H1 (cell line): Measurements from ENCODE around the gene C2CD4B.

ENCODE experiments used
- EZH2 ChIP-seq: fragments of 200-600 bp; sonication (generic); IDR thresholded peaks from 2 replicates; pipeline ENCODE4 v1.7.1; 2012; ENCODE audit warnings: low read depth, mild to moderate bottlenecking, moderate library complexity, low read length, inconsistent platforms; ENCODE audit not compliant: severe bottlenecking
- KDM1A ChIP-seq: fragments of 200-600, 300-600 bp; sonication (generic); IDR thresholded peaks from 2 replicates; pipeline ENCODE4 v1.7.1; 2016; ENCODE audit warnings: mild to moderate bottlenecking, low read length, borderline replicate concordance
- KDM4A ChIP-seq: IDR thresholded peaks from one replicate; pipeline ENCODE4 v1.7.1; 2012; ENCODE audit warnings: low read depth, mild to moderate bottlenecking, moderate library complexity, low read length, inconsistent platforms; ENCODE audit not compliant: severe bottlenecking
- POLR2A ChIP-seq, 2 experiments: IDR thresholded peaks; 1 replicate in 1 of 2; 2 replicates in 1 of 2; pipeline ENCODE4 v1.6.1; 2011; ENCODE audit warnings: low read depth in 2 of 2, low read length in 2 of 2, mild to moderate bottlenecking in 2 of 2; ENCODE audit errors: control extremely low read depth in 1 of 2
- SIN3A ChIP-seq, 2 experiments: IDR thresholded peaks in 1 of 2; conservative IDR thresholded peaks in 1 of 2; 2 replicates each; pipeline ENCODE4 v1.6.1; 2011 to 2012; ENCODE audit warnings: low read length in 2 of 2, improper control_type of control experiment in 1 of 2, low read depth in 1 of 2, mild to moderate bottlenecking in 1 of 2
- TF ChIP-seq, protein P1 (sequence below), 3 experiments: IDR thresholded peaks; 1 replicate in 2 of 3; 2 replicates in 1 of 3; pipeline versions ENCODE4 v1.5.1 to v1.6.1; 2011; ENCODE audit warnings: low read length in 3 of 3, mild to moderate bottlenecking in 3 of 3, inconsistent platforms in 2 of 3, low read depth in 1 of 3, moderate library complexity in 1 of 3; ENCODE audit not compliant: insufficient read depth in 1 of 3; ENCODE audit errors: control extremely low read depth in 1 of 3

DNA sequence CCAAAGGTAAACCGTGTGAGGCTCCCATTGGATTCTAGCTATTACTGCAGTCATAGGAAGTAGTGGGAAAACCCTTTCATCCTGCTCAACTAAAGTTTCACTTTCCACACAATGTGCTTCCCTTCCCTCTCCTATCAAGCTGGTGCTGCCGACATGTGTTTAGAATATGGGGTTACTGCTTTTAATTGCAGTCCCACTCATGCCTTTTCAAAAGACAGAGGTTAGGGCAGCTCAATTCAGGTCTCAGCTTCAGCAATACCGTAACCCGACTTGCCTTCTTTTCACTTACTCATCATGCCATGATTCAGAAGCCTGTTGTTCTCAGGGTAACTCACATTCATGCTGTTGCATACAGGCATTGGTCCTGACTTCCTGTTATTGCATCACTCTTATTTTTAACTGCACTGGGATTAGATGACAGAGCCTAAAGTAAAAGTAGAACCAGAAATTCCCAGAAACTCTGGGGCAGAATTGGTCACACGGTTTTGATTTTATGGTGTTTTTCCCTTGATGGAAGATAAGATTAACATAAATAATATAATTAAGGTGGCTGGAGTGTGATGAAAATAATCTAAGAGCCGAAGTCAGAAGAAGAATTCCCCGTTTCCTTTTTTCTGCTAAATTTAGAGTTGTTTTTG lies 45.7 kb downstream of the C2CD4B start:
- TF ChIP-seq KDM1A (no peak), SIN3A (conservative IDR thresholded peaks at IDR 0.05 in 1 of 2, IDR thresholded peaks at IDR 0.05 in 1 of 2; ENCODE audit: low read depth in 1 of 2, low read length in 2 of 2) (no peak), EZH2 (no peak), POLR2A (IDR thresholded peaks at IDR 0.05; ENCODE audit: control extremely low read depth in 1 of 2, low read depth in 2 of 2, low read length in 2 of 2) (no peak), KDM4A (no peak)
- TF ChIP-seq, protein P1, sequence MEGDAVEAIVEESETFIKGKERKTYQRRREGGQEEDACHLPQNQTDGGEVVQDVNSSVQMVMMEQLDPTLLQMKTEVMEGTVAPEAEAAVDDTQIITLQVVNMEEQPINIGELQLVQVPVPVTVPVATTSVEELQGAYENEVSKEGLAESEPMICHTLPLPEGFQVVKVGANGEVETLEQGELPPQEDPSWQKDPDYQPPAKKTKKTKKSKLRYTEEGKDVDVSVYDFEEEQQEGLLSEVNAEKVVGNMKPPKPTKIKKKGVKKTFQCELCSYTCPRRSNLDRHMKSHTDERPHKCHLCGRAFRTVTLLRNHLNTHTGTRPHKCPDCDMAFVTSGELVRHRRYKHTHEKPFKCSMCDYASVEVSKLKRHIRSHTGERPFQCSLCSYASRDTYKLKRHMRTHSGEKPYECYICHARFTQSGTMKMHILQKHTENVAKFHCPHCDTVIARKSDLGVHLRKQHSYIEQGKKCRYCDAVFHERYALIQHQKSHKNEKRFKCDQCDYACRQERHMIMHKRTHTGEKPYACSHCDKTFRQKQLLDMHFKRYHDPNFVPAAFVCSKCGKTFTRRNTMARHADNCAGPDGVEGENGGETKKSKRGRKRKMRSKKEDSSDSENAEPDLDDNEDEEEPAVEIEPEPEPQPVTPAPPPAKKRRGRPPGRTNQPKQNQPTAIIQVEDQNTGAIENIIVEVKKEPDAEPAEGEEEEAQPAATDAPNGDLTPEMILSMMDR (IDR thresholded peaks at IDR 0.05; ENCODE audit: control extremely low read depth in 1 of 3, insufficient read depth in 1 of 3, low read depth in 1 of 3, low read length in 3 of 3), result no peak
